ENCODE data around the gene CACNA2D2. TPM values are rescaled to one million over a fixed set of nuclear protein-coding genes. Genes with fewer than 3 reads are reported as not detected.

Gene CACNA2D2
- total and polyA plus RNA-seq, 2 of the 13 experiments (the other 11 are each of a cell fraction or from before 2014, with no cell fraction given) = not detected

GRCh38 chr3:50405249-50405648 is 98.2 kb downstream of the CACNA2D2 start (continued):
- TF ChIP-seq ZNF674 (CRISPR knock-in tag; IDR thresholded peaks at IDR 0.05; ENCODE audit: low read depth) (no peak), ZNF777 (CRISPR knock-in tag; IDR thresholded peaks at IDR 0.05) (no peak), SALL1 (CRISPR knock-in tag; IDR thresholded peaks at IDR 0.05) (peak; percentile 68), ZNF878 (CRISPR knock-in tag; IDR thresholded peaks at IDR 0.05) (no peak), ZNF414 (CRISPR knock-in tag; IDR thresholded peaks at IDR 0.05) (no peak), XBP1 (CRISPR knock-in tag; IDR thresholded peaks at IDR 0.05) (no peak), KLF13 (CRISPR knock-in tag; IDR thresholded peaks at IDR 0.05) (no peak), ZSCAN25 (CRISPR knock-in tag; IDR thresholded peaks at IDR 0.05) (no peak), NRL (CRISPR knock-in tag; IDR thresholded peaks at IDR 0.05; ENCODE audit: borderline replicate concordance) (no peak), ZNF468 (CRISPR knock-in tag; IDR thresholded peaks at IDR 0.05) (0 out of 2 replicates have a peak, but pooled peaks have one; percentile 30), NFYC (CRISPR knock-in tag; IDR thresholded peaks at IDR 0.05) (no peak), ZNF510 (CRISPR knock-in tag; IDR thresholded peaks at IDR 0.05; ENCODE audit: low read depth) (no peak), ZNF574 (CRISPR knock-in tag; IDR thresholded peaks at IDR 0.05) (0 out of 2 replicates have a peak, but pooled peaks have one; percentile 33), ZNF781 (CRISPR knock-in tag; IDR thresholded peaks at IDR 0.05; ENCODE audit: borderline replicate concordance, not compliant biosample characterization) (no peak)
- TF ChIP-seq, protein P1, sequence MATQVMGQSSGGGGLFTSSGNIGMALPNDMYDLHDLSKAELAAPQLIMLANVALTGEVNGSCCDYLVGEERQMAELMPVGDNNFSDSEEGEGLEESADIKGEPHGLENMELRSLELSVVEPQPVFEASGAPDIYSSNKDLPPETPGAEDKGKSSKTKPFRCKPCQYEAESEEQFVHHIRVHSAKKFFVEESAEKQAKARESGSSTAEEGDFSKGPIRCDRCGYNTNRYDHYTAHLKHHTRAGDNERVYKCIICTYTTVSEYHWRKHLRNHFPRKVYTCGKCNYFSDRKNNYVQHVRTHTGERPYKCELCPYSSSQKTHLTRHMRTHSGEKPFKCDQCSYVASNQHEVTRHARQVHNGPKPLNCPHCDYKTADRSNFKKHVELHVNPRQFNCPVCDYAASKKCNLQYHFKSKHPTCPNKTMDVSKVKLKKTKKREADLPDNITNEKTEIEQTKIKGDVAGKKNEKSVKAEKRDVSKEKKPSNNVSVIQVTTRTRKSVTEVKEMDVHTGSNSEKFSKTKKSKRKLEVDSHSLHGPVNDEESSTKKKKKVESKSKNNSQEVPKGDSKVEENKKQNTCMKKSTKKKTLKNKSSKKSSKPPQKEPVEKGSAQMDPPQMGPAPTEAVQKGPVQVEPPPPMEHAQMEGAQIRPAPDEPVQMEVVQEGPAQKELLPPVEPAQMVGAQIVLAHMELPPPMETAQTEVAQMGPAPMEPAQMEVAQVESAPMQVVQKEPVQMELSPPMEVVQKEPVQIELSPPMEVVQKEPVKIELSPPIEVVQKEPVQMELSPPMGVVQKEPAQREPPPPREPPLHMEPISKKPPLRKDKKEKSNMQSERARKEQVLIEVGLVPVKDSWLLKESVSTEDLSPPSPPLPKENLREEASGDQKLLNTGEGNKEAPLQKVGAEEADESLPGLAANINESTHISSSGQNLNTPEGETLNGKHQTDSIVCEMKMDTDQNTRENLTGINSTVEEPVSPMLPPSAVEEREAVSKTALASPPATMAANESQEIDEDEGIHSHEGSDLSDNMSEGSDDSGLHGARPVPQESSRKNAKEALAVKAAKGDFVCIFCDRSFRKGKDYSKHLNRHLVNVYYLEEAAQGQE (IDR thresholded peaks at IDR 0.05; ENCODE audit: borderline replicate concordance in 1 of 2, low read depth in 1 of 2, low read length in 2 of 2) = peak in 1 of 2 experiments; percentile 95
- TF ChIP-seq, protein P2, sequence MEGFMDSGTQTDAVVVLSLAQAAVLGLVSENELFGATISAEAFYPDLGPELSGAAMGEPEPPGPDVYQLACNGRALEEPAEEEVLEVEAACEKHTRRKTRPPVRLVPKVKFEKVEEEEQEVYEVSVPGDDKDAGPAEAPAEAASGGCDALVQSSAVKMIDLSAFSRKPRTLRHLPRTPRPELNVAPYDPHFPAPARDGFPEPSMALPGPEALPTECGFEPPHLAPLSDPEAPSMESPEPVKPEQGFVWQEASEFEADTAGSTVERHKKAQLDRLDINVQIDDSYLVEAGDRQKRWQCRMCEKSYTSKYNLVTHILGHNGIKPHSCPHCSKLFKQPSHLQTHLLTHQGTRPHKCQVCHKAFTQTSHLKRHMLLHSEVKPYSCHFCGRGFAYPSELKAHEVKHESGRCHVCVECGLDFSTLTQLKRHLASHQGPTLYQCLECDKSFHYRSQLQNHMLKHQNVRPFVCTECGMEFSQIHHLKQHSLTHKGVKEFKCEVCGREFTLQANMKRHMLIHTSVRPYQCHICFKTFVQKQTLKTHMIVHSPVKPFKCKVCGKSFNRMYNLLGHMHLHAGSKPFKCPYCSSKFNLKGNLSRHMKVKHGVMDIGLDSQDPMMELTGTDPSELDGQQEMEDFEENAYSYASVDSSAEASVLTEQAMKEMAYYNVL (CRISPR knock-in tag; IDR thresholded peaks at IDR 0.05; ENCODE audit: borderline replicate concordance) = no peak
- TF ChIP-seq, protein P3, sequence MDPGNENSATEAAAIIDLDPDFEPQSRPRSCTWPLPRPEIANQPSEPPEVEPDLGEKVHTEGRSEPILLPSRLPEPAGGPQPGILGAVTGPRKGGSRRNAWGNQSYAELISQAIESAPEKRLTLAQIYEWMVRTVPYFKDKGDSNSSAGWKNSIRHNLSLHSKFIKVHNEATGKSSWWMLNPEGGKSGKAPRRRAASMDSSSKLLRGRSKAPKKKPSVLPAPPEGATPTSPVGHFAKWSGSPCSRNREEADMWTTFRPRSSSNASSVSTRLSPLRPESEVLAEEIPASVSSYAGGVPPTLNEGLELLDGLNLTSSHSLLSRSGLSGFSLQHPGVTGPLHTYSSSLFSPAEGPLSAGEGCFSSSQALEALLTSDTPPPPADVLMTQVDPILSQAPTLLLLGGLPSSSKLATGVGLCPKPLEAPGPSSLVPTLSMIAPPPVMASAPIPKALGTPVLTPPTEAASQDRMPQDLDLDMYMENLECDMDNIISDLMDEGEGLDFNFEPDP (CRISPR knock-in tag; conservative IDR thresholded peaks at IDR 0.05) = no peak
- TF ChIP-seq, protein P4, sequence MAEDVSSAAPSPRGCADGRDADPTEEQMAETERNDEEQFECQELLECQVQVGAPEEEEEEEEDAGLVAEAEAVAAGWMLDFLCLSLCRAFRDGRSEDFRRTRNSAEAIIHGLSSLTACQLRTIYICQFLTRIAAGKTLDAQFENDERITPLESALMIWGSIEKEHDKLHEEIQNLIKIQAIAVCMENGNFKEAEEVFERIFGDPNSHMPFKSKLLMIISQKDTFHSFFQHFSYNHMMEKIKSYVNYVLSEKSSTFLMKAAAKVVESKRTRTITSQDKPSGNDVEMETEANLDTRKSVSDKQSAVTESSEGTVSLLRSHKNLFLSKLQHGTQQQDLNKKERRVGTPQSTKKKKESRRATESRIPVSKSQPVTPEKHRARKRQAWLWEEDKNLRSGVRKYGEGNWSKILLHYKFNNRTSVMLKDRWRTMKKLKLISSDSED (CRISPR knock-in tag; IDR thresholded peaks at IDR 0.05) = no peak

Measured in HepG2 (cell line).